ENCODE data around the gene NELL1.

- TF ChIP-seq CTCF (IDR thresholded peaks at IDR 0.05): no peak
- TF ChIP-seq NR3C1 (IDR thresholded peaks at IDR 0.05): no peak
- TF ChIP-seq MYC (IDR thresholded peaks at IDR 0.05; ENCODE audit: borderline replicate concordance, low read length): no peak
- no peak for TF ChIP-seq EP300 (IDR thresholded peaks at IDR 0.05)
- TF ChIP-seq CHD2 (IDR thresholded peaks at IDR 0.05; ENCODE audit: low read length, partially characterized antibody): no peak
Observed at GRCh38 chr11:20775331-20775730, 105.9 kb downstream of the NELL1 start.

All from A549 (cell line).